Choroid plexus epithelial cell (primary cell): ENCODE results near the gene RMDN3.

Source experiments
- DNase-seq: peaks from one replicate; pipeline ENCODE4 v3.0.0-alpha.2; 2010; ENCODE audit warnings: low read depth
- H3K4me3 ChIP-seq: 2 replicates; pipeline ENCODE4 v1.5.1; 2011; ENCODE audit warnings: low read depth, mild to moderate bottlenecking, control low read depth, low read length, moderate library complexity
- TF ChIP-seq, protein P1 (sequence below): conservative IDR thresholded peaks from 2 replicates; pipeline ENCODE4 v1.5.1; 2011; ENCODE audit warnings: low read depth, mild to moderate bottlenecking, control low read depth, inconsistent platforms, low read length, moderate library complexity

RMDN3 gene

DNA sequence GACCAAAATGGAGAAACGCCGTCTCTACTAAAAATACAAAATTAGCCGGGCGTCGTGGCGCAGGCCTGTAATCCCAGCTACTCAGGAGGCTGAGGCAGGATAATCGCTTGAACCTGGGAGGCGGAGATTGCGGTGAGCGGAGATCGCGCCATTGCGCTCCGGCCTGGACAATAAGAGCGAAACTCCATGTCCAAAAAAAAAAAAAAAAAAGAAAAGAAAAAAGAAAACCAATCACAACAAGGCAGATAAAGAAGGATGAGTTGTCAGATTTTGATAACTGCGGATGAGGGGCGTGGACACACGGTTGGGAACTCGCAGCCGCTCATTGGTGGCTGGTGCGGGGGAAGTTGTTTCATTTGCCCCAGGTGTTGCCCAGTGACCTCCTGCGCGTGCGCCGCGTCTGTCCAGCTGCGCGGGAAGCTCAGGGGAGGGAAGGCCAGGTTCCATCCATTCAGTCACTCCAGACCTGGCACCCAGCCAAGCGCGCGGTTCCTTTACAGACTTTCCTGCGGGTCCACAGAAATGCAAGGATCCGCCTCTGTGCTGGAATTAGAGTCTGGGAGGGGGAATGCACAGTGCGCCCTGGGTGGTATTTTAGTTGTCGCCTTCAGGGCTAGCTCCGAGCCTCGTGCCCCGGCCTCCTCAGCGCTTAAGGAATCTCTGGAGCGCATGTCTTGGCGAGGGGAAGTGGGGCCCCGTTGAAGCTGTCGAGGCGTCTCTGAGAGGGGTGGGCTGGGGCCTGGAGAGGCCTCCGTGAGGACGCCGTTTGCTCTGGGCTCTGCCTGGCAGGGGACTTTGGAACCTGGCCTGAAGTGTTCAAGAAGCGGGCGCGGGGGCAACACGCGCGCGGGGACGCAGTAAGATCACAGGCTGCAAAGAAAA is 8.1 kb upstream of the RMDN3 start:
- TF ChIP-seq, protein P1, sequence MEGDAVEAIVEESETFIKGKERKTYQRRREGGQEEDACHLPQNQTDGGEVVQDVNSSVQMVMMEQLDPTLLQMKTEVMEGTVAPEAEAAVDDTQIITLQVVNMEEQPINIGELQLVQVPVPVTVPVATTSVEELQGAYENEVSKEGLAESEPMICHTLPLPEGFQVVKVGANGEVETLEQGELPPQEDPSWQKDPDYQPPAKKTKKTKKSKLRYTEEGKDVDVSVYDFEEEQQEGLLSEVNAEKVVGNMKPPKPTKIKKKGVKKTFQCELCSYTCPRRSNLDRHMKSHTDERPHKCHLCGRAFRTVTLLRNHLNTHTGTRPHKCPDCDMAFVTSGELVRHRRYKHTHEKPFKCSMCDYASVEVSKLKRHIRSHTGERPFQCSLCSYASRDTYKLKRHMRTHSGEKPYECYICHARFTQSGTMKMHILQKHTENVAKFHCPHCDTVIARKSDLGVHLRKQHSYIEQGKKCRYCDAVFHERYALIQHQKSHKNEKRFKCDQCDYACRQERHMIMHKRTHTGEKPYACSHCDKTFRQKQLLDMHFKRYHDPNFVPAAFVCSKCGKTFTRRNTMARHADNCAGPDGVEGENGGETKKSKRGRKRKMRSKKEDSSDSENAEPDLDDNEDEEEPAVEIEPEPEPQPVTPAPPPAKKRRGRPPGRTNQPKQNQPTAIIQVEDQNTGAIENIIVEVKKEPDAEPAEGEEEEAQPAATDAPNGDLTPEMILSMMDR = no peak
- DNase-seq = peak; percentile 53
- peak overlapping the region; percentile 60 for H3K4me3 ChIP-seq

DNA sequence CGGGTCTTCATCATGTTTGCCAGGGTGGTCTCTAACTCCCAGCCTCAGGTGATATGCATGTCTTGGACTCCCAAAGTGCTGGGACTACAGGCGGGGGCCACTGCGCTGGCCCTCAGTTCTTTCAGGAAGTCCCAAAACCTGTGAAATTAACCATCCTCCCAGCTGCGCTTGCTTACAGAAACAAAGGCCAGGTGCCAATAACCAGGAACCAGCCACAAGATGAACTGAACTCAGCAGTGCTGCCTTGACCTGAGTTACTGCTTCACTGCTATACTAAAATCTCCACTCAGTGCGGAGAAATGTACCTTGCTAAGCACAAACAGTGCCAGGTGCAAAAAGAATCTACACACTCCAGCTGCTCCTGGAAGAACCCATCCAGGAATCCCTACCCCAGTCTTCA is 4.9 kb upstream of the RMDN3 start:
- TF ChIP-seq, protein P1 = no peak
- no peak overlapping the region for H3K4me3 ChIP-seq
- DNase-seq = no peak

DNA sequence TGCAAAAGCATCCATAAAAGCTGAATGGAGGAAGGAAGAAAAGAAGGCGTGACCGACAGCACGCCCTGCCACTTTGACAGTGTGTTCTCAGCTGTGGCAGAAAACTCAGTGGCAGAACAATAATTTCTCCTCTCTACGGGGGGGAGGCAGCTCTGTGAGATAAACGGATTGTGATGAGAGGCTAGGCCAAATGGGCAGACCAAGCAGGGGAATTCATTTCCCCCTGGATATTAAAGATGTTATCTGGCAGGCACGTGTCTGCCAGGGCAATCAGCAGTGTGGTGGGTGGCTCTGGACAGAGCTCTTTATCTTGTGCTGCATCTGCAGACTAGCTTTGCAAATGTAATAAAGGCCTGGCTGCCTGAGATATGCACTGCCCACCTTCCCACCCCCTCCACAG is 1.9 kb upstream of the RMDN3 start:
- TF ChIP-seq, protein P1 = no peak
- DNase-seq = no peak
- no peak overlapping the region for H3K4me3 ChIP-seq

DNA sequence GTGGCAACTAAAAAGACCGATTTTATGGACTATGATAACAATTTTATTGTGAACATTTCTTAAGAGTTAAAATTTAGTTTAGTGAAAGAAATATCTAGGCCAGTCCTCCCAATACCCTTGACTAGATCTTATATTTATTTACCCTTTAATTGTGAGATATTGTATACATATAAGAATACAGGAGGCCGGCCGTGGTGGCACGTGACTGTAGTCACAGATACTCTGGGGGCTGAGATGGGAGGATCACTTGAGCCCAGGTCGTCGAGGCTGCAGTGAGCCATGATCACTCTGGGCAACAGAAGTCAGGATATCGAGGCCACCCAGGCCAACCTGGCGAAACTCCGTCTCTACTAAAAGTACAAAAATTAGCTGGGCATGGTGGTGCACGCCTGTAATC is 756 bp upstream of the RMDN3 start:
- no peak for DNase-seq

DNA sequence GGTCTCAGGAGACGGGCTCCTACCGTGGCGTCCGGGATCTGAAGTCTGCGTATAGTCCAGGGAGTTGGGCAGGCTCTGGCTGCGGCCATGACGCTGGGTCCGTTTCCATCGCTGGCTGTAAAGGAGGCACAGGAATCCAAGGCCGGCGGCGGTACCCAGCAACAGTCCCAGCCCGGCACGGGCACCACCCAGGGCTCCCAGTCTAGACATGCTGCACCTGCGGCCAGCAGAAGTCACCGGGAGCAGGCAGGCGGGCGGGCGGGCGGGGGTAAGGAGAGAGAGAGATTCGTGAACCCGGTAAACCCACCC is 526 bp downstream of the RMDN3 start:
- peak overlapping the region; percentile 94 for H3K4me3 ChIP-seq
- DNase-seq = peak; percentile 30
- TF ChIP-seq, protein P1 = no peak

More for the DNA sequence above, 756 bp upstream of the RMDN3 start:
- peak overlapping the region; percentile 94 for H3K4me3 ChIP-seq
- TF ChIP-seq, protein P1 = no peak

DNA sequence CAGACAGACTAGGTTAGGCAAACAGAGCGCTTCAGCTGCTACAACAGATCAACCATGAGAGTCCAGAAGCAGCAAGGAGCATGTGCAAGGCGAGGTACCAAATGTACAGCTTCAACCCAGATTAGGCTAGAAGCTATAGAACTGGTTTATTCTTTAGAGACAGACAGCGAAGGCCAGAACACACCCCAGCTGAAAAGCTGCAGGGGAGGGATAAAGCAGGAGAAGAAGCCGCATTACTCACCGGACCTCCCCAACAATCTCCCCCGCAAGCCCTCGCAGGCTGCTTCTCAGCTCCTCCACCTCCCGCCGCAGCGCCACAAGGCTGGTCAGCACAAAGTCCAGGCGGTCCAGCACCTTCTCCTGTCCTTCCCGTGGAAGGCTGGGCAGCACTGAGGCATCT is 3.3 kb downstream of the RMDN3 start:
- TF ChIP-seq, protein P1 = no peak
- no peak overlapping the region for H3K4me3 ChIP-seq
- no peak for DNase-seq

DNA sequence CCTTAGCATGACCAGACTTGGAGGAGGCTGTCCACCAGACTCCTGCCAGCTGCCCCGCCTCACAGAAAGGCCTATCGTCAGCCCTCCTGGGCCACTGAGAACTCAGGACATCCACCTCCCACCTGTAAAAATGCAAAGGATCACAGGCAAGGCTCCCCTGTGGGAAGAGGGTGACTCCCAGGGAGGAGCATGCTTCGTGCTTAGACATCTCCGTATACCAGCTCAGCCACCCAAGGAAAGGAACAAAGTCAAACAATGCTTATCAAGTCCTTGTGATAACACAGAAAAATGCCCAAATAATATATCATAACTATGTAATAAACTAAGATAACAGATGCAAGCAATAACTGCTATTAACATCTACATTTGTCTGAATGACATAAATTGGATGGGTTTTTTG is 4.2 kb downstream of the RMDN3 start:
- H3K4me3 ChIP-seq = no peak overlapping the region
- TF ChIP-seq, protein P1 = no peak
- no peak for DNase-seq
